Lung (tissue), 12 donors: Measurements from ENCODE around the gene SHISA8. TPM values are rescaled to one million over a fixed set of nuclear protein-coding genes. Genes with fewer than 3 reads are reported as not detected.

ENCODE experiments used
- ATAC-seq: fragments of 200-7000 bp; cut with Tn5 transposase; one replicate; pipeline ENCODE4 v1.9.1; 2020; ENCODE audit warnings: moderate number of reproducible peaks; ENCODE audit not compliant: insufficient read depth, low FRiP score
- DNase-seq, 3 donors: peaks; one replicate each; pipeline ENCODE4 v3.0.0-alpha.2; 2013 to 2017
- H3K27ac ChIP-seq, 2 donors: one replicate each; pipeline ENCODE4 v1.5.1; 2013; ENCODE audit warnings: mild to moderate bottlenecking in 2 of 2, moderate library complexity in 2 of 2, control low read depth in 1 of 2, inconsistent platforms in 1 of 2, low read depth in 1 of 2, low read length in 1 of 2
- H3K27me3 ChIP-seq, 3 donors: one replicate each; pipeline ENCODE4 v1.5.1; 2013; ENCODE audit warnings: low read length in 2 of 3; ENCODE audit not compliant: control insufficient read depth in 3 of 3, insufficient read depth in 3 of 3
- H3K36me3 ChIP-seq, 4 donors: one replicate each; pipeline ENCODE4 v1.5.1; 2013; ENCODE audit warnings: low read length in 4 of 4, mild to moderate bottlenecking in 1 of 4, moderate library complexity in 1 of 4; ENCODE audit not compliant: control insufficient read depth in 4 of 4, insufficient read depth in 4 of 4
- H3K4me1 ChIP-seq, 5 donors: one replicate each; pipeline ENCODE4 v1.5.1; 2013; ENCODE audit warnings: low read length in 5 of 5, mild to moderate bottlenecking in 2 of 5, moderate library complexity in 1 of 5; ENCODE audit not compliant: control insufficient read depth in 5 of 5, insufficient read depth in 5 of 5
- H3K4me3 ChIP-seq: one replicate; pipeline ENCODE4 v1.5.1; 2013; ENCODE audit warnings: mild to moderate bottlenecking, control low read depth, moderate library complexity
- H3K9ac ChIP-seq, 2 donors: one replicate each; pipeline ENCODE4 v1.5.1; 2013; ENCODE audit warnings: low read length in 2 of 2, control low read depth in 1 of 2; ENCODE audit not compliant: insufficient read depth in 1 of 2
- H3K9me3 ChIP-seq, 4 donors: one replicate each; pipeline ENCODE4 v1.5.1; 2013; ENCODE audit warnings: low read length in 3 of 4, mild to moderate bottlenecking in 1 of 4, moderate library complexity in 1 of 4; ENCODE audit not compliant: control insufficient read depth in 4 of 4, insufficient read depth in 3 of 4
- WGBS, 2 donors: extraction: QIAGEN DNeasy Blood & Tissue Kit; methylation state at CpG; one replicate each; pipeline ENCODE4 v1.1.7; 2013; 5-methylcytosine and 5-hydroxymethylcytosine counted together
- polyA plus RNA-seq, 2 donors: library from polyadenylated mRNA; stranded (reverse); fragments of 200-250 nt; gene quantifications; one replicate each; pipeline ENCODE4 v1.2.1, GENCODE V29; 2013
- total RNA-seq, 2 donors: library from RNA; depleted of rRNA in 1 of 2; stranded (reverse); fragments of >200 nt in 1 of 2; gene quantifications; one replicate each; pipeline ENCODE4 v1.2.1, GENCODE V29; 2014 to 2021
- TF ChIP-seq, protein P1 (sequence below): IDR thresholded peaks from 2 replicates; pipeline ENCODE4 v1.5.1; 2012; ENCODE audit warnings: mild to moderate bottlenecking; ENCODE audit errors: control extremely low read depth, extremely low read depth
- donor health status: control.
- donor health status: control.
- donor health status: Bipolar disorder and iron deficiency.
- donor health status: healthy.
- donor health status: DM: yes; HTN: yes; CAD: no.

The SHISA8 gene
- total and polyA plus RNA-seq, 4 donors: 0.02 to 0.34 TPM; not detected in 2

DNA sequence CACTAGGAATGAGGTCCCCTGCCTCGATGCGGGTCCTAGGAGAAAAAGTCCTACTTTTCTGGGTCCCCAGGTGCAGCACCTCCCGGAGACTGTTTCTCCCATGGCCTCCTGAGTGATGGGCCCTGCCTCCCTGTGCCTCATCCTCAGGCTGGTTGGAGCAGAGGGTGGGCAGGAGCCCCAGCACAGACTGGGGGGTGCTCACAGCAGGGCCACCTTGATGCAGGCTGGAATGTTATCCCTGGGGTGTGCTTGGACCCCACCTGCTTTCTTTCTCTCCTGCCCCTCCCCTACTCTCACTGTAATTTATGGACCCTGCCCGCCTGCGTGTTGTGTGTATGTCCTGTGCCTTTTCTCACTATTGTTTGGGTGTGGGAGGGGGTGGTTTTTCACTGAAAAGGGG is 8.1 kb downstream of the SHISA8 start:
- 96% methylated on average over 5 of the region's 5 CpGs for WGBS, 2 donors
- TF ChIP-seq, protein P1, sequence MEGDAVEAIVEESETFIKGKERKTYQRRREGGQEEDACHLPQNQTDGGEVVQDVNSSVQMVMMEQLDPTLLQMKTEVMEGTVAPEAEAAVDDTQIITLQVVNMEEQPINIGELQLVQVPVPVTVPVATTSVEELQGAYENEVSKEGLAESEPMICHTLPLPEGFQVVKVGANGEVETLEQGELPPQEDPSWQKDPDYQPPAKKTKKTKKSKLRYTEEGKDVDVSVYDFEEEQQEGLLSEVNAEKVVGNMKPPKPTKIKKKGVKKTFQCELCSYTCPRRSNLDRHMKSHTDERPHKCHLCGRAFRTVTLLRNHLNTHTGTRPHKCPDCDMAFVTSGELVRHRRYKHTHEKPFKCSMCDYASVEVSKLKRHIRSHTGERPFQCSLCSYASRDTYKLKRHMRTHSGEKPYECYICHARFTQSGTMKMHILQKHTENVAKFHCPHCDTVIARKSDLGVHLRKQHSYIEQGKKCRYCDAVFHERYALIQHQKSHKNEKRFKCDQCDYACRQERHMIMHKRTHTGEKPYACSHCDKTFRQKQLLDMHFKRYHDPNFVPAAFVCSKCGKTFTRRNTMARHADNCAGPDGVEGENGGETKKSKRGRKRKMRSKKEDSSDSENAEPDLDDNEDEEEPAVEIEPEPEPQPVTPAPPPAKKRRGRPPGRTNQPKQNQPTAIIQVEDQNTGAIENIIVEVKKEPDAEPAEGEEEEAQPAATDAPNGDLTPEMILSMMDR: no peak
- H3K4me1 ChIP-seq: peaks cover 0 to 11% (median 7%) of the 10 kb centered on the region in 5 donors
- no peaks in the 10 kb centered on the region for H3K9me3 ChIP-seq
- no peak for DNase-seq
- no peak overlapping the region for H3K27ac ChIP-seq
- H3K27me3 ChIP-seq: peaks cover 0 to 21% (median 7%) of the 10 kb centered on the region in 3 donors
- ATAC-seq: no peak
- H3K36me3 ChIP-seq: peaks cover 2 to 49% (median 22%) of the 10 kb centered on the region in 4 donors
- no peak overlapping the region for H3K4me3 ChIP-seq
- H3K9ac ChIP-seq: no peak overlapping the region

DNA sequence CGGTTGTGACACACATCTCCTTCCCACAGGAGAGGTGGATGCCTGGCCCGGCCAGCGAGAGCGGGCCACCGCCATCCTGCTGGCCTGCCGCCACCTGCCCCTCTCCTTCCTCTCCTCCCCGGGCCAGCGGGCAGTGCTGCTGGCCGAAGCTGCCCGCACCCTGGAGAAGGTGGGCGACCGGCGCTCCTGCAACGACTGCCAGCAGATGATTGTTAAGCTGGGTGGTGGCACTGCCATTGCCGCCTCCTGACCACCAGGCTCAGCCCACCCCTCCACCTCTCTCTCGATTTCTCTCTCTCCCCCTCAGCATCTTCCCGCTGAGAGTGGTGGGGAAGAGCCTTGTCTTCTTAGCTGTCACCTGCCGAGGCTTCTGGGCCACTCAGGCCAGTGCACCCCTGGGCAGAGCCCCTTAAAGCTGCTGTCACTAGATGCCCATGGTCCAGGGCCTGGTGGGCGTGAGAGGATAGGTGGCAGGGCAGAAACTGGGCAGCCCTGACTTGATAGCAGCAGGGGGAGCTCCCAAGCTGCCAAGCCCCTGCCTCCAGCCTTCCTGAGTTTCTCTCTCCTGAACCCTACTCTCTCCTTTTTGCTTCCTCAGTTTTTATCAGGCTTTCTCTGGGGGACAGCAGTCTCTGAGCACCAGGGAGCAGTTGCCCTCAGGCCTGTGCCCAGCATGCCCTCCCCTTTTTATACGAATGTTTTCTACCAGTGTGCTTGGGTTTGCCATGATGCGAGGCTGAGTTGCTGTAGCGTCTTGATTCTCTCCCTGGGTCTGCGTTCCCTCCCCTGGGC is 9.3 kb downstream of the SHISA8 start:
- 93 to 95% methylated on average over 23 of the region's 23 CpGs for WGBS, 2 donors
- Histone ChIP-seq H3K36me3 (peaks cover 2 to 57% (median 25%) of the 10 kb centered on the region in 4 donors), H3K27ac (no peak overlapping the region), H3K9ac (no peak overlapping the region), H3K27me3 (peaks cover 0 to 8% (median 0%) of the 10 kb centered on the region in 3 donors), H3K9me3 (no peaks in the 10 kb centered on the region), H3K4me3 (no peak overlapping the region), H3K4me1 (peaks cover 0 to 7% (median 4%) of the 10 kb centered on the region in 5 donors)
- TF ChIP-seq, protein P1: no peak
- DNase-seq: no peak
- ATAC-seq: no peak

DNA sequence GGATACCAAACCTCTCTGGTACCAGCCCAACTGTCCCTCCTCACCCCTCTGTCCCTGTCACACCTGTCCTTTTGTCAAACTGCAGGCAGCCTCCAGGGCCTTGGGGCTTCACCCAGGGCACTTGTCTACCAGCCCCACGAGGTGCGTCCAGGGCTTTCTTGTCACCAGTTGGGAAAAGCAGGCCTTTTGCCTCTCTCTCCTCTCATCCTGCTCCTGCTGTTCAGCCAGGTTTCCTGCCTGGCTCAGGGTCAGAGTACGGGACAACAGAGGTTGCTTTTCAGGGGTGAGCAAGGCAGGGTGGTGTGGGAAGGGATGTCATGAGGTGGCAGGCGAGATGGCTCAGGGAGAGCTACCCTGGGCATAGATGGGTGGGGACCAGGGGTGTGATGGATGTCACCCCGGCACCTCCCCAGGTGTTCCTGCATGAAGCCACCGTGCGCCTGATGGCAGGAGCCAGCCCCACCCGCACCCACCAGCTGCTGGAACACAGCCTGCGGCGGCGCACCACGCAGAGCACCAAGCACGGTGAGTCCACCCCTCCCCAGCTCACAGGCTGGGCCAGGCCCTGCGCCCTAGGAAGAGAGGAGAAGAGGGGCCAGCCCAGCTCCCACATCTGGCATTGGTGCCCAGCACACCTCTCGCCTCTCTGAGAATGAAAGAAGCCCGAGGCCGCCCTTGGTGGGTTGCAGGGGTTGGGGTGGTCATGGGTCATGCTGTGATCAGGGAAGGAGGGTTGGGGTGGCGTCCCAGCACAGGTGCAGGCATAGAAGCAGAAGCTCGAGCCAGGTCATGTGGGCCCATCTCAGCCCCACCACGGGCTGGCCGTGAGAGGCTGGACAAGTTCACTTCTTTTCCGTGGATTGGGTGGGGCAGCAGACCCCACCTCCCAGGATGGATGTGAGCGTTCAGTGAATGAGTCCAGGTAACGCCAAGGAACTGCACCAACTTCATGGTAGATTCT is 10.1 kb downstream of the SHISA8 start:
- Histone ChIP-seq H3K4me3 (no peak overlapping the region), H3K9ac (no peak overlapping the region), H3K27me3 (peaks cover 0 to 7% (median 0%) of the 10 kb centered on the region in 3 donors), H3K4me1 (peaks cover 0 to 3% (median 0%) of the 10 kb centered on the region in 5 donors), H3K27ac (no peak overlapping the region), H3K9me3 (peaks cover 0 to 2% (median 0%) of the 10 kb centered on the region in 4 donors), H3K36me3 (peaks cover 2 to 66% (median 32%) of the 10 kb centered on the region in 4 donors)
- TF ChIP-seq, protein P1: no peak
- DNase-seq (no peak), ATAC-seq (no peak)
- WGBS, 2 donors: 95% methylated on average over 24 of the region's 24 CpGs
